Mesodermal cell (in vitro differentiated cells): ENCODE measurements around the gene PLXND1.

Source experiments
- H3K27ac ChIP-seq: 2 replicates; pipeline ENCODE4 v1.7.0; 2013; ENCODE audit warnings: mild to moderate bottlenecking, low read depth, low read length, moderate library complexity; ENCODE audit not compliant: severe bottlenecking
- H3K36me3 ChIP-seq: 2 replicates; pipeline ENCODE4 v1.7.1; 2013; ENCODE audit warnings: mild to moderate bottlenecking, low read length, moderate library complexity; ENCODE audit not compliant: control insufficient read depth, insufficient read depth
- H3K4me1 ChIP-seq: one replicate; pipeline ENCODE4 v1.7.1; 2013; ENCODE audit warnings: mild to moderate bottlenecking, low read length; ENCODE audit not compliant: insufficient read depth, control insufficient read depth, poor library complexity, severe bottlenecking
- H3K4me3 ChIP-seq: 2 replicates; pipeline ENCODE4 v1.7.0; 2013; ENCODE audit warnings: low read length, control low read depth, mild to moderate bottlenecking; ENCODE audit not compliant: insufficient read depth, poor library complexity, severe bottlenecking; ENCODE audit errors: extremely low read depth
- H3K9me3 ChIP-seq: 2 replicates; pipeline ENCODE4 v1.7.1; 2013; ENCODE audit warnings: mild to moderate bottlenecking, low read length, moderate library complexity; ENCODE audit not compliant: control insufficient read depth
- WGBS, 2 experiments: methylation state at CpG; one replicate each; pipeline ENCODE4 v1.1.5; 2013; ENCODE audit warnings: missing lambda C conversion rate in 2 of 2; ENCODE audit not compliant: insufficient coverage in 2 of 2; 5-methylcytosine and 5-hydroxymethylcytosine counted together

The PLXND1 gene

DNA sequence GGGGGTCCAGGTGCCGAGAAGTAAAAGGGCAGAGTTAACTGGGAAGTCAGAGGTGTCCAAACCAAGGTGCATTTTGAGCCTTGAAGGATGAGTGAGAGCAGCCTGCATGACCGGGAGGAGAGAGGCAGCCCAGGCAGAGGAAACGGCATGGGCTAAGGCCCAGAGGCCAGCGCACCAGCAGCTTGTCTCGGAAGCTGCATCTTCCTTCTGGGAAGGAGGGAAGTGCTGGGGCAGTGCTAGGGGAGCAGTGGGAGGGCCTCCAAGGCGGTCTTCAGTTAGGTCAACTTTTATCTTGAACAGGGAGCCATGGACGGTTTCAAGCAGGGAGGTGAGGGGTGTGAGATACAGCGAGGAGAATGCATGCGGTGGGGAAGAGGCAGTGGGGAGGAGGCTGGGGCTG is 62.5 kb downstream of the PLXND1 start:
- no peaks in the 10 kb centered on the region for H3K9me3 ChIP-seq
- no peak overlapping the region for H3K27ac ChIP-seq
- 82 to 92% methylated on average over 9 of the region's 9 CpGs for WGBS, 2 experiments
- no peak overlapping the region for H3K4me3 ChIP-seq
- no peaks in the 10 kb centered on the region for H3K36me3 ChIP-seq
- H3K4me1 ChIP-seq: peaks cover 3% of the 10 kb centered on the region

DNA sequence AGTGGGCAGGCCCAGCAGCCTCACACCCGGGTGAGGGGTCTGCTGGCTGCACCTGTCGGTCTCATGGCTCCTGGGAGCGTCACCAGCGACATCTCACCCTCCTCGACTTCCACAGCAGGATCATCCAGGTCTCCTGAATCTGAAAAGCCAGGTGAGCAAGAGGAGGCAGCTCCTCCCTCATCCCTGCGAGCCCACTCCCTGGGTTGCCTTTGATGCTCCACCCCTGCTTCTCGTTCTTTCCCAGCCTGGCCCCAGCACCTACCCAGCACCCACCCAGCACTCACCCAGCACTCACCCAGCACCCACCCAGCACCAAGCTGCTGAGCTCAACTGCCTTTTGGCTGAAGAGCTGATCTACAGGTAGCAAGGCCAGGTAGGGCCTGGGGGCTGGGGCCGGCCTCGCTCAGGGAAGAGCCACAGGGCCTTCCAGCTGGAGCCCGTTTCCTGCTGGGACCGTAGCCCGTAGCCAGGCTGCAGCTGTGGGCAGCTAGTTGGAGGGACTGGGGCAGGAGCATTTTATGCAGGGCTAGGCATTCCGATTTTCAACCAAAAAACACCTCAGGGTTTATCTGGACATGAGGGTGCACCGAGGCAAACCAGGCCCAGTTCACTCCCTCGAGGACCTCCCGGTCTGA is 63.2 kb downstream of the PLXND1 start, which contains the start of gene H1-8:
Gene H1-8 (plus strand): TSS at position 20 of the 635 bp plus-strand sequence. CDS start 44 bp downstream, at position 64.
- Histone ChIP-seq H3K27ac (no peak within 1 kb of the TSS), H3K9me3 (no peaks in the 10 kb centered on the region), H3K36me3 (no peaks in the 10 kb centered on the region), H3K4me3 (no peak within 1 kb of the TSS), H3K4me1 (no peaks in the 10 kb centered on the region)
- 89 to 91% methylated on average over 12 to 15 of the region's 16 CpGs for WGBS, 2 experiments

DNA sequence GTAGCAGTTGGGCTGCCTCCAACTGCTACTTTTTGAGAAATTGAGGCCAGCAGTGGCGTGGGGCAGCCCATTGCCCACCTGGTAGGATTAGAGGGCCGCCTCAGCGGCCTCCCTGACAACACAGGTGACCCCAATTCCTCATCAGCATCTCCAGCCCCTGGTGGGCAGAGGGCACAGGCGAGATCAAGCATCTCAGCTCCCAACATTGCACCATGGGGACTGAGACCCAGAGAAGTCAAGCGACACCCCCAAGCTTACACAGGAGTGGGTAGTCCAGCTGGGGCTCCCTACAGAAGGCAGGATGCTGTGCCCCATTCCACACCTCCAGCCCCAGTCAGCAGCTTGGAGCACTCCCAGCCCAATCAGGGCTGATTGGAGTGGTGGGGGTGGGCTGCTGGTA is 63.7 kb downstream of the PLXND1 start:
- WGBS, 2 experiments: 88 to 90% methylated on average over 4 of the region's 5 CpGs

DNA sequence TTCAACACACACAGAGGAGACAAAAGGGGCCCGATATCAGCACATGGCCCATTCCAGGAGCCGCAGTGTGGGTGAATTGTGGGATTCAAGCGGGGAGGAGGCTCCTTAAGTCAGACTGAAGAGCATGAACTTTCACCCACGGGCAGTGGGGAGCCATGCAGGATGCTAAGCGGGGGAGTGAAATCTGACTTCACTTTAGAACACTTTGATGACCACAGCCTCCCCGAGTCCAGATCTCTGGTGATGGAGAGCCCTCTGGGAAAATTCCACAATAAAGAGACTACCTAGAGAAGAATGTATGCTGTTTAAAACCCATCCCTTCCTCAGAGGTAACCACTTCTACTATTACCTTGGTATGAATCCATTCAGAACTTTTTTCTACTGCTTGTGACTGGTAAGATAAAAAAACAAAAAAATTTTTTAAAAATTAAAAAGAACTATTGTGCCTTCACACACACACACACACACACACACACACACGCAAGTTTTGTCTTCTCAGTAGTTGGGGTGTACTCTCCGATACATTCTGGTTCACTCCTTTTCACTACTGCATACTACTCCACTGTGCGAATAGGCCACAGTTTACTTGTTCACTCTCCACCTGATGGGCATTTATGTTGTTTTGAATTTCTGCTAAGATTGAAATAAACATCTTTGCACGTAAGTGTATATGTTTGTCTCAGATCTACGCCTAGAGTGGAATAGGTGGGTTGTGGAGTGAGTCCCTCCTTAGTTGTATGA is 65.5 kb downstream of the PLXND1 start:
- Histone ChIP-seq H3K27ac (no peak overlapping the region), H3K36me3 (no peaks in the 10 kb centered on the region), H3K4me3 (no peak overlapping the region), H3K4me1 (no peaks in the 10 kb centered on the region), H3K9me3 (no peaks in the 10 kb centered on the region)
- WGBS, 2 experiments: 92 to 93% methylated on average over 6 to 7 of the region's 11 CpGs

More for the DNA sequence above, 63.7 kb downstream of the PLXND1 start:
- Histone ChIP-seq H3K36me3 (no peaks in the 10 kb centered on the region), H3K9me3 (no peaks in the 10 kb centered on the region), H3K4me3 (no peak overlapping the region), H3K4me1 (no peaks in the 10 kb centered on the region), H3K27ac (no peak overlapping the region)

DNA sequence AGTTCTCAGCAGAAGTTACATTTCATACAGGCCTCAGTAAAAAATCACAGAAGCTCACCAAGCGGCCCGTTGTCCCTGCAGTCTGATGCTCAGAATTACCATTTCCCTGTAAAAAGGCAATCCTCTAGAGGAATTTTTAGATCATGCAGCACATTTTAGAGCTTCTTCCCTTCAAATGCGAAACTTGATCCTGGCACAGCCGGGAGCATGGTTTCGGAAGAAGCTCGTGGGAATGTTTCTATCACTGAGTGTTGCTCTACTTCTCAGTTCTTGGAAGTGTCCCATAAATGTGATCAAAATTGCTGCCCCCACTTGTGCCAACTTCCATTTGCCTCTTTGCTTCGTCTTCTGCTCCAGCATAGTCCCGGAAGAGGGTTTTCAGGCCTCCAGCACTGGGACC is 67.3 kb downstream of the PLXND1 start:
- 80 to 88% methylated on average over 7 to 8 of the region's 8 CpGs for WGBS, 2 experiments

DNA sequence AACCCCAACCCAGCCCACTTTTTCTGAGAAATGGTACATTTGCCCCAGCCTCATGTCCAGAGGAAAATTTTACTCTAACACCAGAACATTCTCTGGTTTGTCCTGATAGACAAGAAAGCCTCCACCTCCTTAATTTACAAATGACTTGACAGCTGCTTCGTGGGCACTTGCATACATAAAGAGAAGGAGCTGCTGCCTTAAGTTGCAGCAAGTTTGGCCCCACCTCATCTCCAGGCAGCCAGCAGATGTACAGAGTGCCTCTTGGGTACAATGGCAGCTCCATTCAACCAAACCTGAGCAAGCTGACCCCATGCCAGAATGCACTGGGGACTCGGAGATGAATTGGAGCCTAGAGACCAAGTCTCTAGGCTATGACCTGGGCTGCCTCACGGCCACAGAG is 69.7 kb downstream of the PLXND1 start:
- H3K36me3 ChIP-seq: no peaks in the 10 kb centered on the region
- H3K4me3 ChIP-seq: no peak overlapping the region
- WGBS, 2 experiments: 81 to 83% methylated on average over 3 of the region's 3 CpGs
- H3K27ac ChIP-seq: no peak overlapping the region
- H3K9me3 ChIP-seq: no peaks in the 10 kb centered on the region
- peaks cover 9% of the 10 kb centered on the region for H3K4me1 ChIP-seq

More for the DNA sequence above, 67.3 kb downstream of the PLXND1 start:
- Histone ChIP-seq H3K36me3 (no peaks in the 10 kb centered on the region), H3K27ac (no peak overlapping the region), H3K9me3 (no peaks in the 10 kb centered on the region), H3K4me1 (peaks cover 7% of the 10 kb centered on the region), H3K4me3 (no peak overlapping the region)

- H3K9me3 ChIP-seq: no peaks in the 10 kb centered on the region
- WGBS, 2 experiments: 90 to 100% methylated on average over 1 to 2 of the region's 2 CpGs
- H3K4me1 ChIP-seq: peaks cover 9% of the 10 kb centered on the region
- H3K27ac ChIP-seq: no peak overlapping the region
- H3K36me3 ChIP-seq: no peaks in the 10 kb centered on the region
- H3K4me3 ChIP-seq: no peak overlapping the region
These were observed 70.2 kb downstream of the PLXND1 start for GRCh38 chr3:129536374-129536667.

DNA sequence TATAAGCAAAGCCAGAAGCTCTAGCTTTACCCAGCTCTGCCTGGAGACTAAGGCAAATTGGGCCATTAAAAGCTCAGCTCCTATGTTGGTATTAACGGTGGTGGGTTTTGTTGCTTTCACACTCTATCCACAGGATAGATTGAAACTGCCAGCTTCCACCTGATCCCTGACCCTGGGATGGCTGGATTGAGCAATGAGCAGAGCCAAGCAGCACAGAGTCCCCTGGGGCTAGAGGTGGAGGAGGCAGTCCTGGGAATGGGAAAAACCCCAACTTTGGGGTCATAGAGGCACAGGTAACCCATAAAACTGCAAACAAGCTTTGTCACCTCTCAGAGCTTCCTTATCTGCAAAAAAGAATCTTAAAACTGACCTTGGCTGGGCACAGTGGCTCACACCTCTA is 71.4 kb downstream of the PLXND1 start:
- no peaks in the 10 kb centered on the region for H3K36me3 ChIP-seq
- H3K4me1 ChIP-seq: peaks cover 15% of the 10 kb centered on the region
- H3K27ac ChIP-seq: no peak overlapping the region
- H3K9me3 ChIP-seq: no peaks in the 10 kb centered on the region
- no peak overlapping the region for H3K4me3 ChIP-seq
- 80 to 83% methylated on average over 1 of the region's 1 CpG for WGBS, 2 experiments

DNA sequence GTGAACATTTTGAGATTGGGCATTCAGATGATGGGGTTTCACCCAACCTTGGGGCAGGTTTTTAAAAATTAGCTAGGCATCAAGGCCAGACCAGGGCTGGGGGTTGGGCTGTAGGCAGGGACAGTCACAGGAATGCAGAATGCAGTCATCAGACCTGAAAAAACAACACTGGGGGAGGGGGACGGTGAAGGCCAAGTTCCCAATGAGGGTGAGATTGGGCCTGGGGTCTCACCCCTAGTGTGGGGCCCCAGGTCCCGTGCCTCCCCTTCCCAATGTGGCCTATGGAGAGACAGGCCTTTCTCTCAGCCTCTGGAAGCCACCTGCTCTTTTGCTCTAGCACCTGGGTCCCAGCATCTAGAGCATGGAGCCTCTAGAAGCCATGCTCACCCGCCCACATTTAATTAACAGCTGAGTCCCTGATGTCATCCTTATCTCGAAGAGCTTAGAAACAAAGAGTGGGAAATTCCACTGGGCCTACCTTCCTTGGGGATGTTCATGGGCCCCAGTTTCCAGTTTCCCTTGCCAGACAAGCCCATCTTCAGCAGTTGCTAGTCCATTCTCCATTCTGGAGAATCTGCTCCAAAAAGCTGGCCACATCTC is 71.9 kb downstream of the PLXND1 start:
- WGBS, 2 experiments: 45 to 63% methylated on average over 4 of the region's 4 CpGs
- Histone ChIP-seq H3K36me3 (no peaks in the 10 kb centered on the region), H3K27ac (no peak overlapping the region), H3K4me3 (no peak overlapping the region), H3K4me1 (peaks cover 18% of the 10 kb centered on the region), H3K9me3 (no peaks in the 10 kb centered on the region)

- H3K4me1 ChIP-seq: peaks cover 18% of the 10 kb centered on the region
- 95% methylated on average over 13 to 15 of the region's 16 CpGs for WGBS, 2 experiments
- no peak overlapping the region for H3K27ac ChIP-seq
- no peaks in the 10 kb centered on the region for H3K9me3 ChIP-seq
- no peak overlapping the region for H3K4me3 ChIP-seq
- H3K36me3 ChIP-seq: no peaks in the 10 kb centered on the region
These were observed 73.1 kb downstream of the PLXND1 start for GRCh38 chr3:129533406-129533805.

DNA sequence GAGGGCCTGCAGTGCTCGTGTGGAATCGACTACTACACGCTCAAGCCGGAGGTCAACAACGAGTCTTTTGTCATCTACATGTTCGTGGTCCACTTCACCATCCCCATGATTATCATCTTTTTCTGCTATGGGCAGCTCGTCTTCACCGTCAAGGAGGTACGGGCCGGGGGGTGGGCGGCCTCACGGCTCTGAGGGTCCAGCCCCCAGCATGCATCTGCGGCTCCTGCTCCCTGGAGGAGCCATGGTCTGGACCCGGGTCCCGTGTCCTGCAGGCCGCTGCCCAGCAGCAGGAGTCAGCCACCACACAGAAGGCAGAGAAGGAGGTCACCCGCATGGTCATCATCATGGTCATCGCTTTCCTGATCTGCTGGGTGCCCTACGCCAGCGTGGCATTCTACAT is 74.2 kb downstream of the PLXND1 start:
- Histone ChIP-seq H3K4me1 (peaks cover 18% of the 10 kb centered on the region), H3K27ac (no peak overlapping the region), H3K9me3 (no peaks in the 10 kb centered on the region), H3K36me3 (no peaks in the 10 kb centered on the region), H3K4me3 (no peak overlapping the region)
- WGBS, 2 experiments: 90 to 98% methylated on average over 13 to 17 of the region's 20 CpGs
